Left lung (tissue), 10 donors: ENCODE measurements around the gene FAR2. TPM values are rescaled to one million over a fixed set of nuclear protein-coding genes. Genes with fewer than 3 reads are reported as not detected.
"Not testable (repeated sequence)": the region's sequence is repeated elsewhere in the genome, so short reads cannot be mapped to it uniquely, and the experiment has no call there.

Experiments used
- ATAC-seq: fragments of 200-7000 bp; cut with Tn5 transposase; one replicate; pipeline ENCODE4 v1.9.1; 2020; ENCODE audit warnings: moderate library complexity
- DNase-seq, 4 donors: peaks; one replicate each; pipeline ENCODE4 v3.0.0-alpha.2; 2013 to 2020
- H3K27ac ChIP-seq, 2 donors: fragments of 200-600 bp; sonication (generic) in 1 of 2; one replicate each; pipeline versions ENCODE4 v1.5.0 to v1.8.0; 2020 to 2021
- H3K27me3 ChIP-seq, 2 donors: fragments of 200-600 bp; sonication (generic) in 1 of 2; one replicate each; pipeline versions ENCODE4 v1.5.0 to v1.8.0; 2020 to 2021
- H3K36me3 ChIP-seq, 2 donors: fragments of 200-600 bp; sonication (generic) in 1 of 2; one replicate each; pipeline versions ENCODE4 v1.5.0 to v1.8.0; 2020 to 2021
- H3K4me1 ChIP-seq, 2 donors: fragments of 200-600 bp; one replicate each; pipeline ENCODE4 v1.8.0; 2021
- H3K4me3 ChIP-seq, 2 donors: fragments of 200-600 bp; sonication (generic) in 1 of 2; one replicate each; pipeline versions ENCODE4 v1.5.0 to v1.8.0; 2020 to 2021; ENCODE audit warnings: mild to moderate bottlenecking in 1 of 2
- H3K9me3 ChIP-seq, 2 donors: fragments of 200-600 bp; sonication (generic) in 1 of 2; one replicate each; pipeline versions ENCODE4 v1.5.0 to v1.8.0; 2020 to 2021
- intact Hi-C, 2 donors: fragments of 100-400 bp; cut with DNase I; formaldehyde crosslinking; loops; one replicate each; pipeline versions ENCODE4 v1.11.2 to v1.14.2; 2022
- polyA plus RNA-seq, 6 donors: library from polyadenylated mRNA; unstranded; fragments of 120-200 nt; gene quantifications; one replicate each; pipeline ENCODE4 v1.2.1, GENCODE V29; 2013; ENCODE audit not compliant: insufficient read length in 6 of 6
- total RNA-seq, 2 donors: library from RNA; stranded (reverse); fragmentation: NEBNext Ultra II Directional; extraction: Animal tissue kit (Norgen Biotek cat#: 25700); gene quantifications; one replicate each; pipeline ENCODE4 v1.2.1, GENCODE V29; 2021
- TF ChIP-seq, protein P1 (sequence below), 2 donors: fragments of 200-600 bp; sonication (generic) in 1 of 2; IDR thresholded peaks; one replicate each; pipeline versions ENCODE4 v1.5.0 to v1.8.0; 2021; ENCODE audit warnings: antibody characterized with exemption in 2 of 2
- donor health status: DM: no; HTN: yes; CAD: no.
- donor health status: DM: no; HTN: no; CAD: no.

Gene FAR2
- total and polyA plus RNA-seq, 8 donors: 6.6 to 17.4 (median 9.0) TPM

GRCh38 chr12:29287622-29288021, 138.5 kb downstream of the FAR2 start:
- intact Hi-C loops: no loop called here
- H3K4me3 ChIP-seq: no peak overlapping the region
- no peaks in the 10 kb centered on the region for H3K4me1 ChIP-seq
- DNase-seq (no peak), ATAC-seq (no peak)
- no peak overlapping the region for H3K27ac ChIP-seq
- no peaks in the 10 kb centered on the region for H3K27me3 ChIP-seq
- no peaks in the 10 kb centered on the region for H3K9me3 ChIP-seq
- no peaks in the 10 kb centered on the region for H3K36me3 ChIP-seq
- TF ChIP-seq, protein P1, sequence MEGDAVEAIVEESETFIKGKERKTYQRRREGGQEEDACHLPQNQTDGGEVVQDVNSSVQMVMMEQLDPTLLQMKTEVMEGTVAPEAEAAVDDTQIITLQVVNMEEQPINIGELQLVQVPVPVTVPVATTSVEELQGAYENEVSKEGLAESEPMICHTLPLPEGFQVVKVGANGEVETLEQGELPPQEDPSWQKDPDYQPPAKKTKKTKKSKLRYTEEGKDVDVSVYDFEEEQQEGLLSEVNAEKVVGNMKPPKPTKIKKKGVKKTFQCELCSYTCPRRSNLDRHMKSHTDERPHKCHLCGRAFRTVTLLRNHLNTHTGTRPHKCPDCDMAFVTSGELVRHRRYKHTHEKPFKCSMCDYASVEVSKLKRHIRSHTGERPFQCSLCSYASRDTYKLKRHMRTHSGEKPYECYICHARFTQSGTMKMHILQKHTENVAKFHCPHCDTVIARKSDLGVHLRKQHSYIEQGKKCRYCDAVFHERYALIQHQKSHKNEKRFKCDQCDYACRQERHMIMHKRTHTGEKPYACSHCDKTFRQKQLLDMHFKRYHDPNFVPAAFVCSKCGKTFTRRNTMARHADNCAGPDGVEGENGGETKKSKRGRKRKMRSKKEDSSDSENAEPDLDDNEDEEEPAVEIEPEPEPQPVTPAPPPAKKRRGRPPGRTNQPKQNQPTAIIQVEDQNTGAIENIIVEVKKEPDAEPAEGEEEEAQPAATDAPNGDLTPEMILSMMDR (IDR thresholded peaks at IDR 0.05): no peak

DNA sequence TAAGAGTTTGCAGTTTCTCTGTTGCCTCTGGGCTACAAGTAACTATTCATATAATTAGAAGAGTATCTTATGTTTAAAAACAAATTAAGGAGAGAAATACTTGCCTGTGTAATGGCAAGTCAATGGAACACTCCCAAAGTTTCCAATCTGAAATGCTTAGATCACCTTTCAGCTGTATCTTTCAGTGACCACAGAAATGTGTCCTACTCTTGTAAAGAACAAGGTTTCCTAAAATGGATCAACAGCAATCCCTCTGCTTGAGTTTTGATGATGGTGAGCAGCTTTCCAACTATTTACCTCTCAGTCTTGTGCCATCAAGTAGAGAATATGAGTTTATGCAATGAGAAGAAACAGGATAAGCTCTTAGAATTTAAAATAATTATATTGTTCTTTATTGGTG, 139.0 kb downstream of the FAR2 start:
- Histone ChIP-seq H3K4me1 (no peaks in the 10 kb centered on the region), H3K4me3 (no peak overlapping the region), H3K27me3 (no peaks in the 10 kb centered on the region), H3K9me3 (no peaks in the 10 kb centered on the region), H3K36me3 (no peaks in the 10 kb centered on the region), H3K27ac (no peak overlapping the region)
- no peak for DNase-seq
- TF ChIP-seq, protein P1 (IDR thresholded peaks at IDR 0.05): no peak
- no peak for ATAC-seq
- intact Hi-C loops: no loop called here

GRCh38 chr12:29290475-29290874, 141.4 kb downstream of the FAR2 start:
- H3K4me1 ChIP-seq, H3K9me3 ChIP-seq, DNase-seq, H3K36me3 ChIP-seq, ATAC-seq, H3K4me3 ChIP-seq, H3K27ac ChIP-seq, intact Hi-C loops, H3K27me3 ChIP-seq: not testable (repeated sequence)

GRCh38 chr12:29291226-29291625, 142.1 kb downstream of the FAR2 start:
- intact Hi-C loops: no loop called here
- no peaks in the 10 kb centered on the region for H3K27me3 ChIP-seq
- no peak for DNase-seq

GRCh38 chr12:29299633-29300032, 150.6 kb downstream of the FAR2 start:
- H3K36me3 ChIP-seq: no peaks in the 10 kb centered on the region
- no peaks in the 10 kb centered on the region for H3K4me1 ChIP-seq
- H3K4me3 ChIP-seq: no peak overlapping the region
- ATAC-seq (no peak), DNase-seq (no peak)
- intact Hi-C loops: no loop called here
- TF ChIP-seq, protein P1 (IDR thresholded peaks at IDR 0.05): no peak
- no peaks in the 10 kb centered on the region for H3K9me3 ChIP-seq
- H3K27me3 ChIP-seq: no peaks in the 10 kb centered on the region
- no peak overlapping the region for H3K27ac ChIP-seq

More at GRCh38 chr12:29291226-29291625, 142.1 kb downstream of the FAR2 start:
- no peaks in the 10 kb centered on the region for H3K36me3 ChIP-seq
- no peak overlapping the region for H3K27ac ChIP-seq
- no peaks in the 10 kb centered on the region for H3K9me3 ChIP-seq
- TF ChIP-seq, protein P1 (IDR thresholded peaks at IDR 0.05): no peak
- ATAC-seq: no peak
- H3K4me3 ChIP-seq: no peak overlapping the region
- H3K4me1 ChIP-seq: no peaks in the 10 kb centered on the region

DNA sequence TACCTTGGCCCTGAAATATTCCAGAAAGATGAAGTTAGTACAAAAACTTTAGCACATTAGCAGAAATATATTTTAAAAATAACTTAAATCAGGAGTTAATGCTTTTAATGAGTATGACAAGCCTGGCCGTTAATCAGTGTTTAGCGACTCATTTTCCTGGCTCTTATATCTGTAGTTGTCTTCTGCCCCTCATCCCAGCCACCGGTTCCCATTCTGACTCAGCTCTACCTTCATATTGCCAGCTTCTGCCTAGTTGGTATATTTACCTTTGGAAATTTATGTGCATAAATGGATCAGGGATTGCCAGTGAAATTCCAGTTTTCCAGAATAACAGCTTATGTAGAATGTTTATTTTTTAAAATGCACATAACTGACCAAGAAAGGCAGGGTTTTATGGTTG, 152.0 kb downstream of the FAR2 start:
- Histone ChIP-seq H3K4me3 (no peak overlapping the region), H3K9me3 (no peaks in the 10 kb centered on the region), H3K36me3 (no peaks in the 10 kb centered on the region), H3K27ac (no peak overlapping the region), H3K27me3 (no peaks in the 10 kb centered on the region), H3K4me1 (no peaks in the 10 kb centered on the region)
- ATAC-seq: no peak
- TF ChIP-seq, protein P1 (IDR thresholded peaks at IDR 0.05): no peak
- no peak for DNase-seq
- intact Hi-C loops: no loop called here
